GM18520 (cell line): ENCODE data around the gene IDI1.
"Not testable (repeated sequence)": the region's sequence is repeated elsewhere in the genome, so short reads cannot be mapped to it uniquely, and the experiment has no call there.

Experiments used
- ATAC-seq: cut with Tn5 transposase; IDR thresholded peaks from one replicate; pipeline ENCODE4 v1.9.1; 2021; ENCODE audit not compliant: unreplicated experiment

The IDI1 gene

DNA sequence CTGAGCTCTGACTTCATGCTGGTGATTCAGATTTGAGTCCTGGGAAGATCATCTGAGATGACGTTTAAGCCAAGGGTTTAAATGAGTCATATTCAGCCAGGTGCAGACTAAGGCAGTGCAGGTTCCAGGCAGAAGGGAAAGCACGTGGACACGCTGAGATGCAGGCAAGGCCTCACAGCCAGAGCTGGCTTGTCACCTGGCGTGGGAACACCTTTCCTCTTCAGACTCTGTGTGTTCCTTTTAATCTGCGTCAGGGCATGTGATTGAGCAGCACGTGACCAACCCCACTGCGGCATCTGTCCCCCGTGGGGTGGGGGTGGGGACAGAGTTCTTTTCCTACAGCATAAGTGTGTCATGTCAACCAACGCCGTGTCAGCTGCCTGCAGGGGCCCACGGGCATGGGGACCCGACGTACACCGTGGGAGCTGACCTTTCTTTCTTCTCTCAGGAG is 12.6 kb downstream of the IDI1 start:
- no peak for ATAC-seq

DNA sequence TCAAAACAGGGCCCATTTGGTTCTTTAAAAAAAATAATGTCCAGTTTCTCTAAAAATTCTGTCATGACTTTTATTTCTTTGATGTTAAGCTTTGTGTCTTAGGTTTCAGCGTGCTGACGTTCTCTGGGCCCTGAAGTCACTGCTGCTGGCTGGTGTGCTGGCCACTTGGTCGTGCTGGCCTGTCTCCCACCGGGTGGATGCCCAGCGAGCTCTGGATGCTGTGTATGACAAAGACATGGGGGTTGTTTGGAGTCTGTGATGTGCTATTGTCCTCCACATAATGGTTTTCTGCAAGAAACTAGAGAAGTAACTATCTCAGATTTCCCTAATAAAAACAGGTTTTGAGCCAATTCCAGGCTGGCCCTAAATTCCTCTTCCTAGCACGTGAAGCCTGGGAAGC is 13.7 kb downstream of the IDI1 start:
- no peak for ATAC-seq

DNA sequence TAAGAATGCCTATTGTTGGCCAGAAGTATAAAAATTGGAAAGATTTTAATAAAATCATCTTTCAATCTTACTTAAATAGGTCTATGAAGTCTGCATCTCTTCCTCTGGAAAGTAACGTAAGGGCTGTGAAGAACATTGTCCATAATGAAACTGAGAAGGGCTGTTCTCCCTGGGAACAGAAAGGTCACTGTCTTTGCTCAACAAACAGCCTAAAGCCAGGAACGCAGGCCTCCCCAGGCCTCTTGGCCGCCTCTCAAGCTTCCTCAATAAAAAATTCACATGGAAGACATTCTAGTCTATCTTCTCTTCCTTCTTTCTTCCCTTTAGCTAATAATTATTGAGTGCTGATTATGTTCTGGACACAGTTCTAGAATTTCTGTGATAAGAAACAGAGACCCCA is 14.2 kb downstream of the IDI1 start:
- no peak for ATAC-seq

DNA sequence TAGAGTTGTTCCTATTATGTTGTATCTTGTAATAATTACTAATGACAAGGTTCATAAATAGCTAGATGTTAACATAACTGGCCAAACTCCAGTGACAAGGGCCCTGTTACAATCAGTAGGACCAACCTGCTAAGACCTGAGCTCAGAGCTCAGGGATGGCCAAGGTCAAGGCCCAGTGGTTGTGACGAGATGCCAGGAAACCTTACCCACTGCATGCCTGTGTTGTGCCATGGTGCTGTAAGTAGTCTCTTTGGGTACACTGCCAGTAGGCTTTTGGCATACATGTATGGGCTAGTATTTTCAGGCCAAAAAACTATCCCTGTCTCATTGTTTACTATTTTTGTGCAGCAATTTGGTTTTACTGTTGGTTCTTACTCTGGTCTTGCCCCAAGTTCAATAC is 15.3 kb downstream of the IDI1 start:
- ATAC-seq: no peak

DNA sequence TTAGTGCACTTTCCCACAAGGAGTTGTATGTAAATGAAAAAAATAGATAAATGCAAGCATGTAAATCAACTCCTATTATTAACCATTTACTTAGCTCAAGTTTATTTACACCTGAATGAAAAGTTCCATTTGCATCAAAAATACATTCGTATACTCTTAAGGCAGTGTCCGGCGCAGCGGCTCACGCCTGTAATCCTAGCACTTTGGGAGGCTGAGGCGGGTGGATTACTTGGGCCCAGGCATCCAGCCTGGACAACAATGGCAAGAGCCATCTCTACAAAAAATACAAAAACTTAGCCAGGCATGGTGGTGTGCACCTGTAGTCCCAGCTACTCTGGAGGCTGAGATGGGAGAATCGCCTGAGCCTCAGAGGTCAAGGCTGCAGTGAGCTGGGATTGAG is 19.1 kb downstream of the IDI1 start:
- no peak for ATAC-seq

DNA sequence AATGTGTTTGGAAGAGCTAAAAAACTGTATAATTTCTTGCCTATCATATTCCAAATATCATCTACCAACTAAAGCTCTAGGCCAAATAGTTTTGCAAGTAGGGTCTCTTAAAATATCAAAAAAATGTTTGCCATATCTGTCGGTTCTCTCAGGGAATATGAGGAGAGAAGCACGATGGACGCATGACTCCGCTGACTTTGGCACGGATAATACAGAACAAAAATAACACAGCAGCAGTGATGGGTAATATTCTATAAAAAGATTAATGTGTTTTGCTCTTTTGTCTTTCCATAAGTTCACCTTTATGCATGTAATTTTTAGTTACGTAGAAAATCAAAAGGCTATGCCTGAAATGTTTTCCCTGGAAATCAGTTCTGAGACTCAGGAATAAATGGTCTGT is 22.3 kb downstream of the IDI1 start:
- ATAC-seq: no peak

DNA sequence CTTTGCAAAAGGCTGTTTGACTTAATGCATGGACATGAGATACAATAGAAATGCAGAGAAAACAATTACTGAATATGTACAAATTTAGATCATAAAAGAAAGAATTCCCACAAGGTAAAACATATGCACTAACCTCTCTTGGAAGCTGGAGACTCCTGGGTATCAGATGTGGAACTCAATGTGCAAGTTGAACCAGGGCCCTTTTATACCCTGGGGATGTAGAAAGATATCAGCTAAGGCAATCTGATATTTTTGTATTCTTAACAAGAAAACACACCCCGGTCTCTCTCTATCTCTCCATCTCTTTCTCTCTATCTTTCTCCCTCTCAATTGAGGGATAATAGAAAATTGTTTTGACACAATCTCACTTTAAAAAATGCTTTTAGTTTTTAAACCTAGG is 23.2 kb downstream of the IDI1 start, which contains the start of gene IDI2:
IDI2 (minus strand) TSS at position 177 of the 400 bp plus-strand sequence. CDS start 1,136 bp downstream, outside the sequence.
- no peak for ATAC-seq

DNA sequence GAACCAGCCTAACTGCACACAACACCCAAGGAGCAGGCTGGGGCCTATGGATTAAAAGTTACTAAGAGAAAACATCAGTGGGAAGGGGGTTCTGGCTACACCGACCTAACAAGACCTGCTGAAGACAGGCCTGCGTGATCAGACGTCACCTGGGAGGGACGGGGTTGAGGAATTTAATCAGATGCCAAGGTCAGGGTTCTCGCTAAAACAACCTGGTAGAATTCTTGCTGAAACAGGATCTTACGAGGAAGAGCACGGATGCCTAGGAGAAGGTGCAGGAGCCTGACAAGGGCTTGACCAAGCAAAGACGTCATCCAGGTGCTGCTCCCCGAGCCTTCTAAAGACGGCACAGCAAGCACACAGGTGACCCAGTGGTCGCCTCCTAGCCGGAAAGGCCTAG is 24.8 kb downstream of the IDI1 start:
- ATAC-seq: no peak

DNA sequence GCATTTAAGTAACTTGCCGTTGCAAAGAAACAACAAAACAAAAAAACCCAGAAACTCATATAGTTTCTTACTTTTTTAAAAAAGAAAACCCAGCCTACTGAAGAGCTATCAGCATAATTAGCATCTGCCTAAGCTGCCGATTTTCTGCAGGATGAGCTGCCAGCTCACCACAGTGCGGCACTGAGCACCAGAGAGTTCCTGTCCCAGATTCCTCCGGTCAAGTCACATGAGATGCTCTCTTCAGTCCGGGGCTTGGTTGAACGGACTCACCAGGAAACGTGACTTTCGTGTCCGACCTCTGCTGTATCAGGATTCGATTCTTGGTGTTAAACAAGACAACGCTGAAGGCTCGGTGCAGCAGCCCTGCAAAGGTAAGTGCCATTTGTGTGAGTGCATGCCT is 26.5 kb downstream of the IDI1 start:
- ATAC-seq: no peak

DNA sequence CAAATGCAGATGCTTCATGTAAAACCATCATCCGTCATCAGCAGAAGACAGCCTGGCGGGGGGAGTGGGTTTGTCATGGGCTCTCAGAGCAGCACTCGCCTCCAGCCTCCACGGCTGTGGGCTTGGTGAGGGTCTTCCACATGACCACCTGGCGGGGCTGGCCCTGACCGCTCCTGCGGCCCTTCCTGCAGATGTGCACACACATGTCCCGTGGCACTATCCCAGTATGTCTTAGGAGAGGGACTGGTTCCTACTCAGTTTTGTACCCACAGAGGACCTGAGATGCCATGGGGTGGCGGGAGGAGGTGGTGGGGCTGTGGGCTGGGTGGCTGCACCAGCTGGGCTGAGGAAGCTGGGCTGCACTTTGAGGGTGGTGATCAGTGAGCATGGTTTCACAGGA is 28.0 kb downstream of the IDI1 start:
- no peak for ATAC-seq

DNA sequence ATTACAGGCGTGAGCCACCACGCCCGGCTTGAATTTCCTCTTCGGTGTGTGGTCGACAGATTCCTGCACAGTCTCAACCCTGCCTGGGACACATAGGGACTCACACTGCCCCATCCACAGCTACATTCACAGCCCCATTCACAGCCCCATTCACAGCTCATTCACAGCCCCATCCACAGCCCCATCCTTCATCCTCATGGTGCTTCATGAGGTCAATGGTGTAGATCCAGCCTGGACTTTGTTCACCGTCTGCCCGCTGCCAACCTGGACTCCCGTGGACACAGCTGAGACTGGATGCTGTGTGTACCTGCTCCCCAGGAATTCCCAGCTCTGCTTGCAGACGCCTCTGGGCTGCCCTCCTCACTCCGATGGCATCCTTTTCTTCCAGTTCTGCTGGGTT is 28.5 kb downstream of the IDI1 start:
- no peak for ATAC-seq

DNA sequence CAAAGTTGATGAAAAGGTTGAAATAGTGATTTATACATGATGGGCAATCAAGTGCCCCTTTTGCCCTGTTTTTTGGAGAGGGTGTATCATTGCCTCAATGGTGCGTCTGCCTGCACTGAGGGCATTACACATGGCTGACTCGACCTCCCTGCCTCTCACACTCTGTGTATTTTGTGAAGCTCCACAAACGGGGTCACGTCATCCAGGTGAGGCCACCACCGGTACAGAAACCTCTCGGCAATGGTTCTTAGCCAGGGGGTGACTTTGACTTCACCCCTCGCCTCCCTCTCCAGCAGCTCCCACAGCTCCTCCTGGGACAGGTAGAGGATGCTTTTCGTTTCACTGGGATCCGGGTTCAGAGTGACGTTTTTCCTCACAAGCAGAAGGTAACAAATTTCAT is 29.6 kb downstream of the IDI1 start:
- no peak for ATAC-seq

DNA sequence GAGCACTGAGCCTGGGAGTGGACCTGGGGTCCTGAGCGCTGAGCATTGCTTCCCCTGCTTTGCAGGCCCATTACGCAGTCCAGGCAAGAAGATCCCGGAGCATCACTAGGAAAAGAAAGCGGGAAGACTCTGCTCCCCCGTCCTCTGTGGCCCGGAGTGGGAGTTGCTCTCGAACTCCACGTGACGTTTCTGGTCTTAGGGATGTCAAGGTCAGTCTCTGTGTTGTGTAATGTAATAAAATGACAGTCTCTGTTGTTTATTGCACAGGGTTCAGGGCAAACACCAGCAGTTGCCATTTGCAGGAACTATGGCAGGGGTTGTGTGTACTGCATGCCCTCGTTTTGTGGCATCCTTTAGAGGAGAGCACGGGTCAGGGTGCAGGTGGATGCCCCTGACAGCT is 33.2 kb downstream of the IDI1 start:
- ATAC-seq: no peak

DNA sequence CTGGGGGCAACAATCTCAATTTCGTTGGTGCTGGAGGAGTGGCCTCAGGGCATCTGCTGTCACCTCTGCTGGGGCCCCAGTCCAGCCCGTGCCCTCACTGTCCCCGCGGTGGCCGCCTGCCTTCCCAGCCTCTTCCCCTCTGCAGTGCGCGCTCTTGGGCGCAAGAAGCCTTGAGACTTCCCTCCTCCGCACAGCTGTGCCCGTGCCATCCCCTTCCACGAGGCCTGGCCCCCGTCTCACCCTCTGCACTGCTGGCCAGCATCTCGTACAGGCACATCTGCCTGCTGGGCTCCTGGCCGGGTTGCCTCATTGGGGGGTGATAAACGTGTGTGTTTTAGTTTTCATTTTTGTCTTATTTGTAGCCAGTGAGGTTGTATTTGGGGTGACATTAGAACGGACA is 37.2 kb downstream of the IDI1 start:
- no peak for ATAC-seq

DNA sequence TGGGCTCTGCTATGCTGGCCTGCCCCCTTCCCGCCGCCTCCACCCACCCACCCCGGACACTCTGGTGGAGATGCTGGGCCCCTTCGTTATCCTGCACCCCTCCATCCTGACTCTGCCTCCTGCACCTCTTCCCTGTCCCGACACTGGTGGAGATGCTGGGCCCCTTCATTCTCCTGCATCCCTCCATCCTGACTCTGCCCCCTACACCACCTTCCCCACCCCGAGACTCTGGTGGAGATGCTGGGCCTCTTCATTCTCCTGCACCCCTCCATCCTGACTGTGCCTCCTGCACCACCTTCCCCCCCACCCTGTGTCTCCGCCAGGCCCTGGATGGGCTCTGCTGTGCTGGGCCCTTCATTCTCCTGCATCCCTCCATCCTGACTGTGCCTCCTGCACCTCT is 38.2 kb downstream of the IDI1 start:
- no peak for ATAC-seq

DNA sequence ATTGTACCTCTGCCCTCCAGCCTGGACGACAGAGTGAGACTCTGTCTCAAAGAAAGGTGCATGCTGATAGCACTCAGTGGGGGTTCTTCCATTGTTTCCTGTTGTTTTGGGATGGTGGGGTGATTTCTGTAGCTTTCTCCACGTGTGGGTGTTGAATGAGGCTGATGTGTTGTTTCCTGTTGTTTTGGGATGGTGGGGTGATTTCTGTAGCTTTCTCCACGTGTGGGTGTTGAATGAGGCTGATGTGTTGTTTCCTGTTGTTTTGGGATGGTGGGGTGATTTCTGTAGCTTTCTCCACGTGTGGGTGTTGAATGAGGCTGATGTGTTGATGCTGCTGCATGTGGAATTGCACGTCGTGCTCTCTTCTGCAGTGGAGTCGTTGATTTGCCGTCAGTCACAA is 39.0 kb downstream of the IDI1 start:
- ATAC-seq: not testable (repeated sequence)

DNA sequence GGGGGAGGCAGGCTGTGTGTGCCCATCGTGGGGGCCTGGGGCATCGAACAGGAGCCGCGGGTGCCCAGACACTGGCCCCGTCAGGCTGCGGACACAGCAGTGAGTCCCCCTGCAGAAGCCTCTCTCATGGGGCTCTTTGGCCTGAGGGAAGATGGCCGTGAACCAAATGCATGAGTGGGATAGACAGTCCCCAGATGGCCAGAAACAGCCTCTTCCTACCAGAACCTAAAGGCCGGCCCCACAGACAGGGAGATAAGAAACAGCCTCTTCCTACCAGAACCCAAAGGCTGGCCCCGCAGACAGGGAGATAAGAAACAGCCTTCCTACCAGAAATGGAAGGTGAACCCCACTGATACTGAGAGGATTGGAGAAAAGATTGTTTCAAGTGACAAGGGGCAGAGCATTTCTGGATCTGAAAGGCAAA is 39.8 kb downstream of the IDI1 start:
- ATAC-seq: no peak

DNA sequence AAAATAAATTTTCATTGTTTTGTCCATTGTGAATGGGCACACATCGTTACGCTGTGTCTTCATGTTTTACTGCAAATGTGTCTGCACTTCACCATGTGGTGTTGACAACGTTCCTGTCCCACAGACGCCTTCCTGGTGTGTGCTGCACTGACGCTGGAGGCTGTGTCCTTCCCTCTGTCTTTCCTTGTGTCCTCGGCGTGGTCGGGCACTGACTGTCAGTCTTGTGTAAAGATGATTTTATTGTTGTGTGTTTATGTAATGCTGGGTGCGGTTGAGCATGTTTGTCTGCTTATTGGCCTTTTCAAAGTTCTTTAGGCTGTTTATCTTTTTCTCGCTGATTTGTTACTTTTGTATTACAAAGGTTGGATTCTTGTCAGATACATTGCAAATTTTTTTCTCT is 41.3 kb downstream of the IDI1 start:
- no peak for ATAC-seq

DNA sequence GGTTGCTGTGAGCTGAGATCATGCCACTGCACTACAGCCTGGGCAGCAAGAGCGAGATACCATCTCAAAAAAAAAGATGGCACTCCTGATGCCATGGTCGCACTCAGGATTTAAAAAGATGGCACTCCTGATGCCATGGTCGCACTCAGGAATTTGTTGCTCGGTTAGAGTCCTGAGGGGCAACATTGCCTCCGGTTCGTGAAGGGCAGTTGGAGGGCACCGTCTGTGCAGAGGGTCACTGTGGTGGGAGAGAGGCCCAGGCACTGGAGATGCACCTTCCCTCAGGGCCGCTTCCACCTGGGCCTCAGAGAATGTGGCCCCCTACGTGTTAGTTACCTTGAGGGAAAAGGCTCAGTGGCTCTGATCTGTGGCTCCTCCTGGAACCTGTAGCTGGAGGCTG is 42.3 kb downstream of the IDI1 start:
- no peak for ATAC-seq

DNA sequence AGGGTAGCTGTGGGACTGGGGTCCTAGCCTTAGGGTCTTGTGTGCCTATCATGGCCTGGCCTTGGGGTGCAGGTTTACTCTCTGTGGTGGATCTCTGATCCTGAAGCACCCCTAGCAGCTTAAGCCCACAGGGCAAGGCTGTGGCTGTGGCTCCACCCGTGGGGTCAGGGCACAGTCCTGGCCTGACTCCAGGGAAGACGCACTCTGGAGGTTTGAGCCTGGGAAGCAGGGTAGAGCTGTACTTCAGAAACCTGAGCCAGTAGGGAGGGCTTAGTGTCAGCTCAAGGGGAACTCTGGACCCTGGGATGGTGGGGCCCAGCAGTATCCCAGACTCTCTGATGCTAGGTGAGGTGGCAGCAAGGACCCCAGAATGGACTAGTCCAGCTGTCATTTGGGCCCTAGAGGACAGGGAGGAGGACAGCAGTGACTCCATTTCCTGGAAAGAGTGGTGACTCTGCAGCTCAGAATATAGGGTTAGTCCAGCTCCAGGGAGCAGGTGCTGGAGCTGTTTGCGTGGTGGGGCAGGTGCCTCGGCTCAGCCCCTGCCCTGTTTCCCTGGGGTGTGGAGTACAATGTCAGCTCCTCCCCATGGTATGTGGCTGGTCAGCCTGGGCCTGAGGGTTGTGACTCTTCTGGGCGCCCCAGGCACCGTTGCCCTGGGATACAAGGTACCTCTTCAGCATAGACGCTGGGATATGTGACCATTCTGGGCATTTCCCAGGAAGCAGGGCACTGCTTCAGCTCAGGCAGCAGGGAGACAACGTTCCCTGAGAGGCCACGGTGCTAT is 44.8 kb downstream of the IDI1 start:
- no peak for ATAC-seq

DNA sequence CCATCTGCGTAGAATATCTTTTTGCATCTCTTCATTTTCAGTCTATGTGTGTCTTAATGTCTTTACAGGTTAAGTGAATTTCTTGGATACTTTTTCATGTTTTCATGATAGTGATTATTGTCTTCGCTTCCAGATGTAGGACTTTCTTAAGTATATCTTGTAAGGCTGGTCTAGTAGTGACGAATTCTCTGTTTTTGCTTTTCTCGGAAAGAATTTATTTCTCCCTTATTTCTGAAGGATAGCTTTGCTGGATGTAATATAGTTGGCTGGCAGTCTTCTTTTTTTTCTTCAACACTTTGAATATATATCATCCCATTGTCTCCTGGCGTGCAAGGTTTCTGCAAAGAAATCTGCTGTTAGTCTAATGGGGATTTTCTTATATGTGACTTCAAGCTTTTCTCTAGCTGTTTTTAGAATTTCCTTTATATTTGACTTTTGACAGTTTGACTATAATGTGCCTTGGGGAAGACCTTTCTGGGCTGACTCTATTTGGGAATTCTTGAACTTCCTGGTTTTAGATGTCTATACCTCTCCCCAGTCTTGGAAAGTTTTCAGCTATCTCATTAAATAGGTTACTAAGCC is 46.4 kb downstream of the IDI1 start:
- no peak for ATAC-seq

DNA sequence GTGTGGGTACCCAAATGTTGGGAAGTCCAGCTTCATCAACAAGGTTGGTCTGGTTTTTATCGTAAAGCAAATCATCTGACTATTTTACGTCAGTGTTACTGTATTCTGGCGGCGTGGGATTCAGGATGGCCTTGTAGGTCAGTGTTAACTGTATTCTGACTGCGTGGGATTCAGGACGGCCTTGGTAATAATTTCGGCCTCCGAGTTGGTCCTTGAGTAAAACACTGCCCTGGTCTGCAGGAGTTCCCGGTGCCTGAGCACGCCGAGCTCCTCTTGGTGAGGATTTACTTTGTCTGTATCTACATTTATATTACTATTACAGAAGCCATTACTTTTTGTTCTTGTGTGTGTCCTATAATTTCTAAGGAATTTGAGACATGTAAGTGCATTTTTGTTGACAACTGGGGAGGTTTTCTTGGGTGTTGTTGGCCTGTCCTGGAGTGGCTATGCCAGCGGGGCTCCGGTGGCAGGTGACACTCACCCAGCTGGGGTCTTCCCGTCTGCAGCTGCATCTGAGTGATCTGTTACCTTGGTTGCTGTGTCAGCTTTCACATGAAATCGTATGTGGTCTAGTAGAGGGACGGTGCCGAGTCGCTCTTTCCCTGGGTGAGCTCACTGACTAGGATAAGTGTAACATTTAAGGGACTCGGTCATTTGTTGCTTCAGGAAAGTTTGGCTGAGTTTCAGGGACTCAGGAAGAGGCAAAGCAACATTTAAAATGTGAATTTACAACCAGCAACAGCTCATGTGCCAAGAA is 51.5 kb downstream of the IDI1 start:
- ATAC-seq: no peak
